H9 (cell line): ENCODE measurements around the gene KRTAP1-3. TPM values are rescaled to one million over a fixed set of nuclear protein-coding genes. Genes with fewer than 3 reads are reported as not detected.

Source experiments
- DNase-seq: peaks from one replicate; pipeline ENCODE4 v3.0.0-alpha.2; 2017
- H2AFZ ChIP-seq: one replicate; pipeline ENCODE4 v1.6.1; 2013; ENCODE audit warnings: mild to moderate bottlenecking, low read length, control low read depth, moderate library complexity
- H2AK5ac ChIP-seq: 2 replicates; pipeline ENCODE4 v1.6.1; 2013; ENCODE audit warnings: low read length, control low read depth, mixed read lengths; ENCODE audit not compliant: insufficient read length
- H2BK120ac ChIP-seq: one replicate; pipeline ENCODE4 v1.6.1; 2013; ENCODE audit warnings: low read depth, mild to moderate bottlenecking, low read length, control low read depth, inconsistent platforms; ENCODE audit not compliant: poor library complexity, severe bottlenecking
- H2BK12ac ChIP-seq: 2 replicates; pipeline ENCODE4 v1.6.1; 2013; ENCODE audit warnings: low read length, control low read depth, mixed read lengths, low read depth; ENCODE audit not compliant: insufficient read length
- H2BK15ac ChIP-seq: 2 replicates; pipeline ENCODE4 v1.6.1; 2013; ENCODE audit warnings: low read depth, low read length, control low read depth
- H2BK20ac ChIP-seq: one replicate; pipeline ENCODE4 v1.6.1; 2013; ENCODE audit warnings: low read depth, mild to moderate bottlenecking, low read length, control low read depth, inconsistent platforms; ENCODE audit not compliant: poor library complexity, severe bottlenecking
- H2BK5ac ChIP-seq: 2 replicates; pipeline ENCODE4 v1.6.1; 2013; ENCODE audit warnings: low read length, control low read depth, mixed read lengths; ENCODE audit not compliant: insufficient read length
- H3K14ac ChIP-seq: 2 replicates; pipeline ENCODE4 v1.6.1; 2013; ENCODE audit warnings: low read length, control low read depth; ENCODE audit not compliant: insufficient read depth
- H3K18ac ChIP-seq: 2 replicates; pipeline ENCODE4 v1.6.1; 2013; ENCODE audit warnings: low read depth, mild to moderate bottlenecking, mixed read lengths, low read length, control low read depth; ENCODE audit not compliant: insufficient read length
- H3K23ac ChIP-seq: 2 replicates; pipeline ENCODE4 v1.6.1; 2013; ENCODE audit warnings: low read length, control low read depth, mixed read lengths, low read depth; ENCODE audit not compliant: insufficient read length
- H3K23me2 ChIP-seq: 2 replicates; pipeline ENCODE4 v1.6.1; 2013; ENCODE audit warnings: low read depth, mild to moderate bottlenecking, mixed read lengths, low read length, control low read depth; ENCODE audit not compliant: insufficient read length, poor library complexity, severe bottlenecking
- H3K27ac ChIP-seq: 2 replicates; pipeline ENCODE4 v1.5.1; 2013; ENCODE audit warnings: low read length, control low read depth, mixed read lengths, low read depth; ENCODE audit not compliant: insufficient read length
- H3K27me3 ChIP-seq: 2 replicates; pipeline ENCODE4 v1.6.1; 2013; ENCODE audit warnings: low read length, control low read depth, inconsistent platforms; ENCODE audit not compliant: insufficient read depth
- H3K4ac ChIP-seq: 2 replicates; pipeline ENCODE4 v1.6.1; 2013; ENCODE audit warnings: low read depth, mild to moderate bottlenecking, control low read depth, inconsistent platforms, low read length, moderate library complexity
- H3K4me1 ChIP-seq: 2 replicates; pipeline ENCODE4 v1.6.1; 2013; ENCODE audit warnings: low read length, control low read depth, inconsistent platforms; ENCODE audit not compliant: insufficient read depth
- H3K4me2 ChIP-seq: 2 replicates; pipeline ENCODE4 v1.6.1; 2013; ENCODE audit warnings: low read length, control low read depth, mixed read lengths; ENCODE audit not compliant: insufficient read length, insufficient read depth
- H3K56ac ChIP-seq: 2 replicates; pipeline ENCODE4 v1.6.1; 2013; ENCODE audit warnings: low read depth, mild to moderate bottlenecking, mixed read lengths, low read length, control low read depth; ENCODE audit not compliant: insufficient read length
- H3K79me1 ChIP-seq: 2 replicates; pipeline ENCODE4 v1.6.1; 2013; ENCODE audit warnings: low read depth, mild to moderate bottlenecking, moderate library complexity, low read length, control low read depth, inconsistent platforms; ENCODE audit not compliant: insufficient read depth, poor library complexity, severe bottlenecking
- H3K79me2 ChIP-seq: 2 replicates; pipeline ENCODE4 v1.6.1; 2013; ENCODE audit warnings: low read length, control low read depth, inconsistent platforms; ENCODE audit not compliant: insufficient read depth
- H3K9ac ChIP-seq: 2 replicates; pipeline ENCODE4 v1.6.1; 2013; ENCODE audit warnings: low read length, control low read depth, mixed read lengths; ENCODE audit not compliant: insufficient read length; ENCODE audit errors: extremely low read depth
- H3K9me3 ChIP-seq: one replicate; pipeline ENCODE4 v1.6.1; 2013; ENCODE audit warnings: low read depth, low read length, inconsistent platforms; ENCODE audit not compliant: control insufficient read depth
- H3T11ph ChIP-seq: one replicate; pipeline ENCODE4 v1.6.1; 2013; ENCODE audit warnings: mild to moderate bottlenecking, low read length, control low read depth, inconsistent platforms
- H4K20me1 ChIP-seq: one replicate; pipeline ENCODE4 v1.6.1; 2013; ENCODE audit not compliant: control insufficient read depth, insufficient read length, insufficient read depth
- H4K5ac ChIP-seq: 2 replicates; pipeline ENCODE4 v1.6.1; 2013; ENCODE audit warnings: low read depth, mild to moderate bottlenecking, mixed read lengths, low read length, control low read depth; ENCODE audit not compliant: insufficient read length
- H4K8ac ChIP-seq: replicated peaks from 2 replicates; pipeline ENCODE4 v1.6.1; 2013; ENCODE audit warnings: low read length, control low read depth, mixed read lengths, low read depth; ENCODE audit not compliant: insufficient read length
- H4K91ac ChIP-seq: 2 replicates; pipeline ENCODE4 v1.6.1; 2013; ENCODE audit warnings: low read depth, mild to moderate bottlenecking, moderate library complexity, mixed read lengths, low read length, control low read depth; ENCODE audit not compliant: insufficient read length
- H3K27ac Mint-ChIP-seq, 3 experiments: 2 replicates in 2 of 3; 3 replicates in 1 of 3; pipeline ENCODE4 v1.8.0; 2020 to 2021; ENCODE audit warnings: mixed read lengths in 3 of 3, mild to moderate bottlenecking in 1 of 3, moderate library complexity in 1 of 3
- H3K27me3 Mint-ChIP-seq: 2 replicates; pipeline ENCODE4 v1.8.0; 2021; ENCODE audit warnings: low read depth, mild to moderate bottlenecking, moderate library complexity, mixed read lengths
- H3K36me3 Mint-ChIP-seq, 3 experiments: 2 replicates in 2 of 3; 3 replicates in 1 of 3; pipeline ENCODE4 v1.8.0; 2020 to 2021; ENCODE audit warnings: low read depth in 3 of 3, mixed read lengths in 3 of 3; ENCODE audit not compliant: insufficient read depth in 1 of 3
- H3K4me1 Mint-ChIP-seq, 2 experiments: 2 replicates each; pipeline ENCODE4 v1.8.0; 2020; ENCODE audit warnings: mixed read lengths in 2 of 2
- H3K4me3 Mint-ChIP-seq, 2 experiments: 2 replicates in 1 of 2; 3 replicates in 1 of 2; pipeline ENCODE4 v1.8.0; 2020 to 2021; ENCODE audit warnings: mild to moderate bottlenecking in 2 of 2, mixed read lengths in 2 of 2, moderate library complexity in 1 of 2
- H3K9me3 Mint-ChIP-seq, 2 experiments: 2 replicates in 1 of 2; 3 replicates in 1 of 2; pipeline ENCODE4 v1.8.0; 2020; ENCODE audit warnings: mild to moderate bottlenecking in 2 of 2, mixed read lengths in 2 of 2, moderate library complexity in 1 of 2
- WGBS: extraction: QIAGEN DNeasy Blood & Tissue Kit; methylation state at CpG from one replicate; pipeline ENCODE4 v1.1.7; 2013; ENCODE audit warnings: missing lambda C conversion rate, low lambda C conversion rate, mixed read lengths; ENCODE audit not compliant: insufficient read length; ENCODE audit errors: extremely low coverage; 5-methylcytosine and 5-hydroxymethylcytosine counted together
- total RNA-seq: library from RNA; stranded (reverse); gene quantifications from 2 replicates; pipeline ENCODE4 v1.2.1, GENCODE V29; 2021
- TF ChIP-seq, protein P1 (sequence below): fragments of 200-600 bp; sonication (generic); conservative IDR thresholded peaks from 3 replicates; pipeline ENCODE4 v1.8.0; 2021; ENCODE audit warnings: antibody characterized with exemption, mild to moderate bottlenecking

Gene KRTAP1-3
- total RNA-seq, 1 experiment from 2014 or later, result not detected

DNA sequence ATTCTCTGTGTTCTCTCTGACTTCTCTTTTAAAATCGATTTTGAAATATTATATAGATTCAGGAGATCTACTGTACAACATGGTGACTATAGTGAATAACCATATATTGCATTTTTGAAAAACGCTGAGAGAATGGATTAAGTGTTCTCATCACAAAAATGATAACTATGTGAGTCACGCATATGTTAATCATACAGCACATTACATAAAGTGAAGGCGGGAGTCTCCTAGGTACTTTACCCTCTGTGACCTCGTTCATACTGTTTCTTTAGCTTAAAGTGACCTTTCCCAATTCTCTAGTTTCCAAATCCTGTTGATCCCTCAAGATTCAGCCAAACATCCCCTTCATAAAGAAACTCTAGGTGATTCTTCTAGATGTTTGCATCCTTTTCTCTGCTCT is 31.9 kb downstream of the KRTAP1-3 start:
- no peaks in the 10 kb centered on the region for H3K36me3 Mint-ChIP-seq
- no peak overlapping the region for H3K9ac ChIP-seq
- no peaks in the 10 kb centered on the region for H3K23me2 ChIP-seq
- H3K4me1 Mint-ChIP-seq, result peaks cover 4 to 6% of the 10 kb centered on the region in 2 experiments
- no peak overlapping the region for H3K56ac ChIP-seq
- WGBS, result no CpG with 5 or more reads among the region's 5 CpGs
- H4K8ac ChIP-seq, result no peak overlapping the region
- no peaks in the 10 kb centered on the region for H3K27me3 Mint-ChIP-seq
- no peak overlapping the region for H3K4me3 Mint-ChIP-seq
- H3T11ph ChIP-seq, result no peak overlapping the region
- no peak overlapping the region for H4K91ac ChIP-seq
- no peak overlapping the region for H2BK15ac ChIP-seq
- no peak overlapping the region for H2BK120ac ChIP-seq
- H2AFZ ChIP-seq, result no peak overlapping the region
- no peaks in the 10 kb centered on the region for H3K9me3 ChIP-seq
- no peaks in the 10 kb centered on the region for H3K79me2 ChIP-seq
- H3K23ac ChIP-seq, result no peak overlapping the region
- H3K27me3 ChIP-seq, result no peaks in the 10 kb centered on the region
- no peak overlapping the region for H2BK5ac ChIP-seq
- no peak overlapping the region for H2BK20ac ChIP-seq
- no peak overlapping the region for H3K4ac ChIP-seq
- no peak overlapping the region for H3K18ac ChIP-seq
- no peaks in the 10 kb centered on the region for H4K20me1 ChIP-seq
- H4K5ac ChIP-seq, result no peak overlapping the region
- no peak overlapping the region for H3K4me2 ChIP-seq
- DNase-seq, result no peak
- no peak overlapping the region for H3K27ac ChIP-seq
- no peak overlapping the region for H2AK5ac ChIP-seq
- no peak overlapping the region for H3K27ac Mint-ChIP-seq
- TF ChIP-seq, protein P1, sequence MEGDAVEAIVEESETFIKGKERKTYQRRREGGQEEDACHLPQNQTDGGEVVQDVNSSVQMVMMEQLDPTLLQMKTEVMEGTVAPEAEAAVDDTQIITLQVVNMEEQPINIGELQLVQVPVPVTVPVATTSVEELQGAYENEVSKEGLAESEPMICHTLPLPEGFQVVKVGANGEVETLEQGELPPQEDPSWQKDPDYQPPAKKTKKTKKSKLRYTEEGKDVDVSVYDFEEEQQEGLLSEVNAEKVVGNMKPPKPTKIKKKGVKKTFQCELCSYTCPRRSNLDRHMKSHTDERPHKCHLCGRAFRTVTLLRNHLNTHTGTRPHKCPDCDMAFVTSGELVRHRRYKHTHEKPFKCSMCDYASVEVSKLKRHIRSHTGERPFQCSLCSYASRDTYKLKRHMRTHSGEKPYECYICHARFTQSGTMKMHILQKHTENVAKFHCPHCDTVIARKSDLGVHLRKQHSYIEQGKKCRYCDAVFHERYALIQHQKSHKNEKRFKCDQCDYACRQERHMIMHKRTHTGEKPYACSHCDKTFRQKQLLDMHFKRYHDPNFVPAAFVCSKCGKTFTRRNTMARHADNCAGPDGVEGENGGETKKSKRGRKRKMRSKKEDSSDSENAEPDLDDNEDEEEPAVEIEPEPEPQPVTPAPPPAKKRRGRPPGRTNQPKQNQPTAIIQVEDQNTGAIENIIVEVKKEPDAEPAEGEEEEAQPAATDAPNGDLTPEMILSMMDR, result no peak
- H3K14ac ChIP-seq, result no peak overlapping the region
- no peaks in the 10 kb centered on the region for H3K9me3 Mint-ChIP-seq
- 0 out of 2 replicates have a peak, but pooled peaks cover 3% of the 10 kb centered on the region for H3K4me1 ChIP-seq
- H3K79me1 ChIP-seq, result no peaks in the 10 kb centered on the region
- H2BK12ac ChIP-seq, result no peak overlapping the region
